Mesendoderm (in vitro differentiated cells): Measurements from ENCODE around the gene GAS2.

Experiments
- DNase-seq: peaks from one replicate; pipeline ENCODE4 v3.0.0; 2013
- H2AK5ac ChIP-seq: 2 replicates; pipeline ENCODE4 v1.6.1; 2013; ENCODE audit warnings: low read length, inconsistent platforms
- H2BK120ac ChIP-seq: 2 replicates; pipeline ENCODE4 v1.6.1; 2013; ENCODE audit warnings: low read depth, mild to moderate bottlenecking, low read length, moderate library complexity, mixed read lengths
- H2BK15ac ChIP-seq: replicated peaks from 2 replicates; pipeline ENCODE4 v1.6.1; 2013; ENCODE audit warnings: low read depth, mild to moderate bottlenecking, moderate library complexity
- H2BK5ac ChIP-seq: 2 replicates; pipeline ENCODE4 v1.6.1; 2013; ENCODE audit warnings: low read length, inconsistent platforms
- H3K18ac ChIP-seq: 2 replicates; pipeline ENCODE4 v1.6.1; 2013; ENCODE audit warnings: mild to moderate bottlenecking, low read length, mixed read lengths
- H3K23ac ChIP-seq: one replicate; pipeline ENCODE4 v1.6.1; 2013; ENCODE audit warnings: low read length
- H3K27ac ChIP-seq: 2 replicates; pipeline ENCODE4 v1.5.1; 2013; ENCODE audit warnings: low read depth, mild to moderate bottlenecking, inconsistent platforms, low read length, moderate library complexity
- H3K27me3 ChIP-seq: 2 replicates; pipeline ENCODE4 v1.6.1; 2013; ENCODE audit warnings: low read length, control low read depth, mild to moderate bottlenecking, inconsistent platforms; ENCODE audit not compliant: insufficient read depth, poor library complexity
- H3K36me3 ChIP-seq: 2 replicates; pipeline ENCODE4 v1.6.1; 2013; ENCODE audit warnings: low read length, inconsistent platforms; ENCODE audit not compliant: control insufficient read depth, insufficient read depth
- H3K4ac ChIP-seq: one replicate; pipeline ENCODE4 v1.6.1; 2013; ENCODE audit warnings: low read depth, mild to moderate bottlenecking, low read length, moderate library complexity
- H3K4me1 ChIP-seq: 2 replicates; pipeline ENCODE4 v1.6.1; 2013; ENCODE audit warnings: low read depth, low read length, inconsistent platforms; ENCODE audit not compliant: control insufficient read depth
- H3K4me2 ChIP-seq: 2 replicates; pipeline ENCODE4 v1.6.1; 2013; ENCODE audit warnings: low read length
- H3K4me3 ChIP-seq: 2 replicates; pipeline ENCODE4 v1.5.1; 2013; ENCODE audit warnings: mild to moderate bottlenecking, low read length
- H3K56ac ChIP-seq: one replicate; pipeline ENCODE4 v1.6.1; 2013; ENCODE audit warnings: low read length
- H3K79me1 ChIP-seq: 2 replicates; pipeline ENCODE4 v1.6.1; 2013; ENCODE audit warnings: low read length, inconsistent platforms
- H3K79me2 ChIP-seq: 2 replicates; pipeline ENCODE4 v1.6.1; 2013; ENCODE audit warnings: mild to moderate bottlenecking, low read length; ENCODE audit not compliant: control insufficient read depth, insufficient read depth
- H3K9ac ChIP-seq: 2 replicates; pipeline ENCODE4 v1.6.1; 2013; ENCODE audit warnings: low read length, inconsistent platforms
- H4K5ac ChIP-seq: one replicate; pipeline ENCODE4 v1.6.1; 2013; ENCODE audit warnings: low read length
- H4K8ac ChIP-seq: one replicate; pipeline ENCODE4 v1.6.1; 2013; ENCODE audit warnings: low read depth, mild to moderate bottlenecking, control low read depth, low read length, moderate library complexity
- WGBS: extraction: QIAGEN DNeasy Blood & Tissue Kit; methylation state at CpG from one replicate; pipeline ENCODE4 v1.1.7; 2013; ENCODE audit warnings: low lambda C conversion rate, missing lambda C conversion rate; ENCODE audit not compliant: insufficient coverage; ENCODE audit errors: extremely low coverage; 5-methylcytosine and 5-hydroxymethylcytosine counted together

GAS2 gene

DNA sequence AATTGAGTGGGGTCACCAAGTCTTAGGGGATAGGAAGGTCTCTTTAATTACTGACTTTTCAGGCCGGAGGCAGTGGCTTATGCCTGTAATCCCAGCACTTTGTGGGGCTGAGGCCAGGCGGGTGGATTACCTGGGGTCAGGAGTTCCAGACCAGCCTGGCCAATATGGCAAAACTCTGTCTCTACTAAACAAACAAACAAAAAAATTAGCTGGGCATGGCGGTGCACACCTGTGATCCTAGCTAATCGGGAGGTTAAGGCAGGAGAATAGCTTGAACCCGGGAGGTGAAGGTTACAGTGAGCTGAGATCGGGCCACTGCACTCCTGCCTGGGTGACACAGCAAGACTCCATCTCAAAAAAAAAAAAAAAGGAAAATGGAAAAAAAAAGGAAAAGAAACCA is 39.0 kb upstream of the GAS2 start:
- no peak overlapping the region for H3K56ac ChIP-seq
- peaks cover 4% of the 10 kb centered on the region for H3K79me2 ChIP-seq
- no peaks in the 10 kb centered on the region for H3K27me3 ChIP-seq
- DNase-seq: no peak
- H3K4ac ChIP-seq: no peak overlapping the region
- H3K4me2 ChIP-seq: no peak overlapping the region
- H2BK5ac ChIP-seq: no peak overlapping the region
- H3K27ac ChIP-seq: no peak overlapping the region
- H2BK15ac ChIP-seq: no peak overlapping the region
- H4K8ac ChIP-seq: no peak overlapping the region
- no peak overlapping the region for H3K23ac ChIP-seq
- no peak overlapping the region for H2AK5ac ChIP-seq
- no peak overlapping the region for H2BK120ac ChIP-seq
- no peak overlapping the region for H3K4me3 ChIP-seq
- H3K36me3 ChIP-seq: no peaks in the 10 kb centered on the region
- no peak overlapping the region for H4K5ac ChIP-seq
- no peaks in the 10 kb centered on the region for H3K79me1 ChIP-seq
- no peaks in the 10 kb centered on the region for H3K4me1 ChIP-seq
- WGBS: no CpG with 5 or more reads among the region's 6 CpGs
- H3K18ac ChIP-seq: no peak overlapping the region
- no peak overlapping the region for H3K9ac ChIP-seq

DNA sequence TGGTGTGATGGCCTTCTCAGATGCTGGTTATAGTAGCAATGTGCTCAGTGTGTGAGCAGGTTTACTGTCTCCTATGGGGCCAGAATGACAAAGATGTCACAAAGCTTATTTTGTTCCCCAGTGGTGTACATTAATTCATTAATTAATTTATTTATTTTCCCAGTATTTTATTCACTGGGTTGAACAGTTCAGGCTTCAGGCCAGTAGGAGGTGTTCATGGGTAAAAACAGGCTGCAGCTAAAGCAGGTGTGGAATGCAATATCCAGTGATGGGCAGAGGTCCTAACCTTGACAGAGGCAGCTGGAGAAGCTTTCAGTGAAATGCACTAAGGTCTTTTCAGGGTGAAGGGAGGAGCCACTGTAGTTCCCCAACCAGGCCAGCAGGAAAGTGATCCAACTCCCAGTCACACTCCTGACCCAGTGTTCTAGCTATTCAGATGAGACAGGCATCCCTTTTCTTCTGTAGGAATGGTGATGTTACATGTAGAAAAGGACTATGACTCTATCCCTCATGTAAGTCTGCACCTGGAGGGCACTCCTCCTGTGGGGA is 33.0 kb upstream of the GAS2 start:
- Histone ChIP-seq H3K4me1 (no peaks in the 10 kb centered on the region), H3K4me3 (no peak overlapping the region), H2BK5ac (no peak overlapping the region), H3K56ac (no peak overlapping the region), H4K8ac (no peak overlapping the region), H3K36me3 (no peaks in the 10 kb centered on the region), H2BK120ac (no peak overlapping the region), H3K23ac (no peak overlapping the region), H3K9ac (no peak overlapping the region), H3K79me1 (no peaks in the 10 kb centered on the region), H2BK15ac (no peak overlapping the region), H2AK5ac (no peak overlapping the region), H3K4ac (no peak overlapping the region), H4K5ac (no peak overlapping the region), H3K4me2 (no peak overlapping the region), H3K18ac (no peak overlapping the region), H3K27ac (no peak overlapping the region), H3K27me3 (no peaks in the 10 kb centered on the region), H3K79me2 (no peaks in the 10 kb centered on the region)
- peak; percentile 30 for DNase-seq

DNA sequence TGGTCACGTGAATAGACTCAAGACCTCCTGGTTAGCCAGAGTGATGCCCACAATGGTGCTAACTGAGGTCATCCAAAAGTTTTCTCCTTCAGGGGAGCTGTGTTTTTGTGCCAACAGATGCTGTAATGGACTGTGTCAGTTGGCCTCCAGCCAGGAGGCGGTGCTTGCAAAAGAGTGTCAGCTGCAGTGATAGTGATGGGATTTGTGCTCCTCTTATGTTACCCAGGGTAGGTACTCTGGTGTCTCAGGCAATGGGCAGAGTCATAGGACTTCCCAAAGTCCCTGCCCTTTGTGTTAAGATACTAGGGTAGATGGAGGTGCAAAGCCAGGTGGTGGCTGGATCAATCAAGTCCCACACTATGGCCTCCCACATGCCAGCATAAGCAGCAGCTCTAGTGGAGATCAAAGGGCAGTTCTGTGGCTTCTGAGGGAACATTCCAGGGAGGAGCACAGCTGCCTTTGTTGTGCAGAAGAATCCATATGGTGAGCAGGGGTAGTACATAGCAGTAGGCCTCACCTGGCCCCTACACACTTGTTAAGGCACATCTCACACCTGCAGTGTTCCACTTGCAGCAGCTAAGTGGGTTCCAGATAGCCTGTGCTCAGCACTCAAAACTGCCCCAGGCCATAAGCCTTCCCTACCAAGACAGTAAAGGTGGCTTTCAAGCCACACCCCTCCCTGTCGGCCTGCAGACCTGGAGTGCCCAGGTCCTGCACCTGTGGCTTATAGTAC is 31.3 kb upstream of the GAS2 start:
- Histone ChIP-seq H3K18ac (no peak overlapping the region), H3K79me1 (no peaks in the 10 kb centered on the region), H3K4me2 (no peak overlapping the region), H3K9ac (no peak overlapping the region), H3K36me3 (no peaks in the 10 kb centered on the region), H3K4ac (no peak overlapping the region), H3K4me3 (no peak overlapping the region), H3K79me2 (no peaks in the 10 kb centered on the region), H3K4me1 (no peaks in the 10 kb centered on the region), H3K56ac (no peak overlapping the region), H2BK15ac (no peak overlapping the region), H3K27me3 (no peaks in the 10 kb centered on the region), H2BK5ac (no peak overlapping the region), H4K5ac (no peak overlapping the region), H2AK5ac (no peak overlapping the region), H3K27ac (no peak overlapping the region), H3K23ac (no peak overlapping the region), H2BK120ac (no peak overlapping the region), H4K8ac (no peak overlapping the region)
- WGBS: no CpG with 5 or more reads among the region's 3 CpGs
- DNase-seq: peak; percentile 36

DNA sequence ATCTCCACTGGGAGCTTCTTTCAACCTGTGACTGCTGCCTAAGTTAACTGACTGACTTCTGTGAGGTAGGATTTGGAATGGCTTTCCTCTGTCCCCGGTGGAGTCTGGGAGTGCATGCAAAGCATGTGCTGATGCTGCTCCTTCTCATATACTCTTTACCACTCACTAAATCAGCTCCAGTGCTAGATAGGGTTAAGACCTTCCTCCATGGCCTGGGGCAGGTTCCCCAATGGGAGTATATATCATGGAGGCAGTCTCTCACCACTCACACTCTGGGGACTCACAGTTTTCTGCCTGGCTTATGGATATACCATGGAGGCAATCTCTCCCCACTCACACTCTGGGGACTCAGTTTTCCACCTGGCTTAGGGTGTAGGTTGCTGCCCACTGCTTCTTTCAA is 30.7 kb upstream of the GAS2 start:
- Histone ChIP-seq H2BK15ac (no peak overlapping the region), H3K23ac (no peak overlapping the region), H4K8ac (no peak overlapping the region), H3K79me1 (no peaks in the 10 kb centered on the region), H3K9ac (no peak overlapping the region), H3K4me3 (no peak overlapping the region), H3K4me2 (no peak overlapping the region), H4K5ac (no peak overlapping the region), H2BK5ac (no peak overlapping the region), H3K4ac (no peak overlapping the region), H3K79me2 (no peaks in the 10 kb centered on the region), H3K27me3 (no peaks in the 10 kb centered on the region), H3K56ac (no peak overlapping the region), H3K4me1 (no peaks in the 10 kb centered on the region), H2BK120ac (no peak overlapping the region), H3K18ac (no peak overlapping the region), H3K27ac (no peak overlapping the region), H3K36me3 (no peaks in the 10 kb centered on the region), H2AK5ac (no peak overlapping the region)
- DNase-seq: peak; percentile 21
- no CpG with 5 or more reads among the region's 1 CpG for WGBS

DNA sequence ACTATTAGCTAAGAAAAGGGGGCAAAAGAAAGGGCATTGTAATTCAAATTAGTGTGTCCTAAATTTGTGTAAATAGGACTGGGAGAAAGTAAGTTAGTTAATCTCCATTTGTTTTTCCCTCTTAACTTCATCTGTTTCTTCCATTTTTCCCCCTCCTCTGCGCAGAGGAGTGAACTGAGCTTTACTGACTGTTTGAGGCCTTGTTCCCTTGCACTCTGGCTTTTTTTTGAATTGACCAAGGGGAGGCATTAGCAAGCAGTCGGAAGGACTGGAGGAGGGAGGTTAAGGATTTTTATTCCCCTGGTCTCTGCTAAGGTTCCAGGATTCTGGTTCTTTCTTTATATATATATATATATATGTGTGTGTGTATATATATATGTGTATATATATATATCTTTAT is 25.5 kb upstream of the GAS2 start:
- Histone ChIP-seq H3K4me1 (no peaks in the 10 kb centered on the region), H3K79me2 (no peaks in the 10 kb centered on the region), H3K23ac (no peak overlapping the region), H3K4me2 (no peak overlapping the region), H2BK5ac (no peak overlapping the region), H3K79me1 (no peaks in the 10 kb centered on the region), H3K27ac (no peak overlapping the region), H2BK15ac (no peak overlapping the region), H3K4me3 (no peak overlapping the region), H2AK5ac (no peak overlapping the region), H3K4ac (no peak overlapping the region), H2BK120ac (no peak overlapping the region), H3K9ac (no peak overlapping the region), H4K5ac (no peak overlapping the region), H3K36me3 (no peaks in the 10 kb centered on the region), H3K56ac (no peak overlapping the region), H4K8ac (no peak overlapping the region), H3K18ac (no peak overlapping the region), H3K27me3 (no peaks in the 10 kb centered on the region)
- no CpG with 5 or more reads among the region's 2 CpGs for WGBS
- no peak for DNase-seq

DNA sequence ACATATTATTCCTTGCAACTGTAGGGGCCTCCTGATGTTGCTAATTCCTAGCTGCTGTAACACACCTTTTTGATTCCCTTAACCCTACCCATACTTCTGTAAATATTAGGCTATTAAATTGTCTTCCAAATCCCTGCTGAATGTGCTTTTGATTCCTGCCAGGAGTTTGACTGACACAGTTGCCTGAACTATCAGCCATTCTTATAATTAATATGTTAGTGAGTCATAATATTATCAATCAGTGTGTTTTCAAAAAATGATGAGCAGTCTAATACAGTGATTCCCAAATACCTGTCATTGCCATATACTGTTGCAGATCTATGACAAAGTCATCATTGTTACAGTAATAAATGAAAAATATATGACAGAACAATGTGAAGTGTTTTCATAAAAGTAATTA is 24.9 kb upstream of the GAS2 start:
- Histone ChIP-seq H3K36me3 (no peaks in the 10 kb centered on the region), H2BK120ac (no peak overlapping the region), H3K4me1 (no peaks in the 10 kb centered on the region)

More for the DNA sequence above, 24.9 kb upstream of the GAS2 start:
- H3K4me2 ChIP-seq: no peak overlapping the region
- H3K79me2 ChIP-seq: no peaks in the 10 kb centered on the region
- no peak overlapping the region for H3K4me3 ChIP-seq
- no peak overlapping the region for H3K18ac ChIP-seq
- H2BK5ac ChIP-seq: no peak overlapping the region
- H4K8ac ChIP-seq: no peak overlapping the region
- no peak overlapping the region for H2BK15ac ChIP-seq
- no peaks in the 10 kb centered on the region for H3K79me1 ChIP-seq
- H3K56ac ChIP-seq: no peak overlapping the region
- H3K4ac ChIP-seq: no peak overlapping the region
- no peak overlapping the region for H3K9ac ChIP-seq
- no peak for DNase-seq
- H4K5ac ChIP-seq: no peak overlapping the region
- H2AK5ac ChIP-seq: no peak overlapping the region
- no peak overlapping the region for H3K23ac ChIP-seq
- no peak overlapping the region for H3K27ac ChIP-seq
- no peaks in the 10 kb centered on the region for H3K27me3 ChIP-seq
